ENCODE results near the gene NKX1-1.

NKX1-1 gene

DNA sequence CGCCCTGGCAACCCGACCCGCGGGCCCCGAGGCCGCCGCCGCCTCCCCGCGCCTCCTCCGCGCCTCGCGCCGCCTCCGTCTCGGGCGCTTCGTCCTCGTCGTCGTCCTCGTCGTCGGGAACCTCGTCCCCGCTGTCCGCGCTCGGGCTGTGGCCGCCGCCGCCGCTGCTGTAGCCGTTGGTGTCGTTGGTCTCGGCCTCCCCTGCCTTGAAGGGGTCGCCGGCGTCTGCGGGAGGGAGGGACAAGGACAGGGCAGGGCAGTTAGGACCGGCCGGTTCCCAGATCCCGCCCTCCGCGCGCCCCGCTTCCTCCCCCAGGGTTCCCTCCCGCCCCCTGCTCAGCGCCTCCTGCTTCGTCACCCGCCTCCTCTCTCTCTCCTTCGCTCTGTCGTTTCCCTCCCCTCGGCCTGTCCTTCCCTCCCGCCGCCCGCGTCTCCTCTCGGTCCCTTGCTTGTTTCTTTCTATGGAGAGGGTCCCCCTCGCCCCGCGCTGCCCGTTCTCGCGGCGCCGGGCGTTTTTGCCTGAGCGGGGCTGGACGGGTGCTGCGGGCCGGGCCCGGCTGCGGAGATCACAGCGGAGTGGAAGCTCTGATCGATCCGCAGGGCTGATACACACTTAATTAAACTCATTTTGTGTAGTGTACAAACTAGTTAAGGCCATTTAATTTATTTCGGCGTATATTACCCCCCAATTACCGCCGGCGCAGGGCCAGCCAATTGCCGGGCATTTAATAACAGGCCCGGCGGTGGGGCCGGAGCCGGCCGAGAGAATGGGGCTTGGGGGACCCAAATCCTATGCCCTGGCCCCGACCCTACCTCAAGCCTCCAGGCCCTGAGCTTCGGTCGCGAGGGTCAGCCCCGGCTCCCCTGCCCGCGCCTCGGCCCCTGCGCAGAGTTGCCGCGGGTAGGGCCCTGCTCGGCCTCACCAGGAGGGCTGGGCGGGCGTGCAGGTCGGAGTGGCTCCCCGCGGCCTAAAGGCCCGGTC lies 2.4 kb downstream of the NKX1-1 start:
- Histone ChIP-seq H3K9ac (ENCODE audit: low read depth, low read length) (no peak overlapping the region), H3K36me3 (ENCODE audit: insufficient read depth, low read length) (no peaks in the 10 kb centered on the region), H4K20me1 (ENCODE audit: insufficient read depth, low read length) (no peaks in the 10 kb centered on the region), H3K9me3 (ENCODE audit: insufficient read depth, low read length, severe bottlenecking) (peaks cover 33% of the 10 kb centered on the region), H3K27me3 (ENCODE audit: insufficient read depth, low read length, poor library complexity) (no peaks in the 10 kb centered on the region), H3K4me1 (ENCODE audit: insufficient read depth, low read length) (no peaks in the 10 kb centered on the region), H2AFZ (ENCODE audit: low read depth, low read length) (no peak overlapping the region), H3K27ac (ENCODE audit: low read length) (no peak overlapping the region), H3K4me2 (ENCODE audit: insufficient read depth, low read length) (no peak overlapping the region), H3K79me2 (ENCODE audit: insufficient read depth, low read length) (no peaks in the 10 kb centered on the region), H3K4me3 (ENCODE audit: low read depth in 1 of 2, low read length in 2 of 2) (no peak overlapping the region)
- DNase-seq, result no peak
- no peak for ATAC-seq (ENCODE audit: insufficient read depth, low read depth)
- TF ChIP-seq, protein P1, sequence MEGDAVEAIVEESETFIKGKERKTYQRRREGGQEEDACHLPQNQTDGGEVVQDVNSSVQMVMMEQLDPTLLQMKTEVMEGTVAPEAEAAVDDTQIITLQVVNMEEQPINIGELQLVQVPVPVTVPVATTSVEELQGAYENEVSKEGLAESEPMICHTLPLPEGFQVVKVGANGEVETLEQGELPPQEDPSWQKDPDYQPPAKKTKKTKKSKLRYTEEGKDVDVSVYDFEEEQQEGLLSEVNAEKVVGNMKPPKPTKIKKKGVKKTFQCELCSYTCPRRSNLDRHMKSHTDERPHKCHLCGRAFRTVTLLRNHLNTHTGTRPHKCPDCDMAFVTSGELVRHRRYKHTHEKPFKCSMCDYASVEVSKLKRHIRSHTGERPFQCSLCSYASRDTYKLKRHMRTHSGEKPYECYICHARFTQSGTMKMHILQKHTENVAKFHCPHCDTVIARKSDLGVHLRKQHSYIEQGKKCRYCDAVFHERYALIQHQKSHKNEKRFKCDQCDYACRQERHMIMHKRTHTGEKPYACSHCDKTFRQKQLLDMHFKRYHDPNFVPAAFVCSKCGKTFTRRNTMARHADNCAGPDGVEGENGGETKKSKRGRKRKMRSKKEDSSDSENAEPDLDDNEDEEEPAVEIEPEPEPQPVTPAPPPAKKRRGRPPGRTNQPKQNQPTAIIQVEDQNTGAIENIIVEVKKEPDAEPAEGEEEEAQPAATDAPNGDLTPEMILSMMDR (IDR thresholded peaks at IDR 0.05; ENCODE audit: borderline replicate concordance, extremely low read depth, low read length, poor library complexity, severe bottlenecking), result no peak
- TF ChIP-seq EZH2 (IDR thresholded peaks at IDR 0.05; ENCODE audit: borderline replicate concordance, low read depth, low read length, severe bottlenecking), result no peak

DNA sequence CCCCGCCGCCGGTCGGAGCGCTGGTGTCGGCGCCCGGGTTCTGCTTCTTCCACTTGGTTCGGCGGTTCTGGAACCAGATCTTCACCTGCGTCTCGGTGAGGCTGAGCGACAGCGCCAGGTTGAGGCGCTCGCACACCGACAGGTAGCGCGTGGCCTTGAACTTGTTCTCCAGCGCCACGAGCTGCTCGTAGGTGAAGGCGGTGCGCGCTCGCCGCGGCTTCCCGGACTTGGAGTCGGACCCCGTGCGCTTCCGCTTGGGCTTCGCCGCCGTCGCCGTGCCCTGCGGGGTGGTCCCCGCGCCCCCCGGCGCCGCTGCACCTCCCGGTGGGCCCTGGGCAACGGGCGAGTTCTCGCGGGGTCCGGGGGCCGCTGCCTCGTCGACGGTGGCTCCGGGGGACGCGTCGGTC lies 3.1 kb downstream of the NKX1-1 start:
- H3K79me2 ChIP-seq (ENCODE audit: insufficient read depth, low read length), result no peaks in the 10 kb centered on the region
- H3K36me3 ChIP-seq (ENCODE audit: insufficient read depth, low read length), result no peaks in the 10 kb centered on the region
- no peak overlapping the region for H3K4me2 ChIP-seq (ENCODE audit: insufficient read depth, low read length)
- no peaks in the 10 kb centered on the region for H4K20me1 ChIP-seq (ENCODE audit: insufficient read depth, low read length)
- DNase-seq (no peak), ATAC-seq (ENCODE audit: insufficient read depth, low read depth) (no peak)
- no peaks in the 10 kb centered on the region for H3K27me3 ChIP-seq (ENCODE audit: insufficient read depth, low read length, poor library complexity)
- peaks cover 38% of the 10 kb centered on the region for H3K9me3 ChIP-seq (ENCODE audit: insufficient read depth, low read length, severe bottlenecking)
- no peak overlapping the region for H3K9ac ChIP-seq (ENCODE audit: low read depth, low read length)
- no peak overlapping the region for H2AFZ ChIP-seq (ENCODE audit: low read depth, low read length)
- H3K4me1 ChIP-seq (ENCODE audit: insufficient read depth, low read length), result no peaks in the 10 kb centered on the region
- no peak overlapping the region for H3K27ac ChIP-seq (ENCODE audit: low read length)
- no peak overlapping the region for H3K4me3 ChIP-seq (ENCODE audit: low read depth in 1 of 2, low read length in 2 of 2)
- no peak for TF ChIP-seq EZH2 (IDR thresholded peaks at IDR 0.05; ENCODE audit: borderline replicate concordance, low read depth, low read length, severe bottlenecking)
- TF ChIP-seq, protein P1 (IDR thresholded peaks at IDR 0.05; ENCODE audit: borderline replicate concordance, extremely low read depth, low read length, poor library complexity, severe bottlenecking), result no peak

DNA sequence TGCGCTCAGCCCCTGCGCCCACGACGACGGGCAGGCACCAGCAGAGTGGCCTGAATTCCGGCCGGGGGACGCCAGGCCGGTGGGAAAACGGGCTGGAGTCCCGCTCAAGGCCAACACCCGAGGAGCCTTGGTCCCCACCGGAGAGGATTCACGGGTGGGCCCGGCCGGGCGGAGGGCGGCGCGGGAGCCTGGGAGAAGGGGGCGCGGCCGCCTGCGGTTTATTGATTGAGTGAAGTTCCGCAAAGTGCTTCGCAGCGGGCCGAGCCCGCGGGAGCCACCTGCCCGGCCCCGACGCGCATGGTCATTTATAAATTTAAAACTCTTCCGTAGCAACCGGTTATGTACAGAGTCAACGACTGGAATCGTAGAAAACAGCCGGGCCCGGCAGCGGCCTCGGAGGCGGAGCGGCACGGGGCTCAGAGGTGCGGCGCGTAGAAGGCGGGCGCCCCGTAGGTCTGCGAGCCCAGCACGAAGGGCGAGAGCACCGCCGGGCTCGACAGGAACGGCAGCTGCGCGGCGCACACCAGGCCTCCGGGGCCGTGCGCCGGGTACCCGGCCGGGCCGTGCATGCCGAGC lies 3.6 kb downstream of the NKX1-1 start:
- no peak overlapping the region for H3K4me3 ChIP-seq (ENCODE audit: low read depth in 1 of 2, low read length in 2 of 2)
- no peak overlapping the region for H3K27ac ChIP-seq (ENCODE audit: low read length)
- peaks cover 38% of the 10 kb centered on the region for H3K9me3 ChIP-seq (ENCODE audit: insufficient read depth, low read length, severe bottlenecking)
- DNase-seq (no peak), ATAC-seq (ENCODE audit: insufficient read depth, low read depth) (no peak)
- H4K20me1 ChIP-seq (ENCODE audit: insufficient read depth, low read length), result no peaks in the 10 kb centered on the region
- H3K36me3 ChIP-seq (ENCODE audit: insufficient read depth, low read length), result no peaks in the 10 kb centered on the region
- no peaks in the 10 kb centered on the region for H3K27me3 ChIP-seq (ENCODE audit: insufficient read depth, low read length, poor library complexity)
- H3K79me2 ChIP-seq (ENCODE audit: insufficient read depth, low read length), result no peaks in the 10 kb centered on the region
- H3K4me2 ChIP-seq (ENCODE audit: insufficient read depth, low read length), result no peak overlapping the region
- H3K9ac ChIP-seq (ENCODE audit: low read depth, low read length), result no peak overlapping the region
- TF ChIP-seq EZH2 (IDR thresholded peaks at IDR 0.05; ENCODE audit: borderline replicate concordance, low read depth, low read length, severe bottlenecking), result no peak
- TF ChIP-seq, protein P1 (IDR thresholded peaks at IDR 0.05; ENCODE audit: borderline replicate concordance, extremely low read depth, low read length, poor library complexity, severe bottlenecking), result no peak
- no peaks in the 10 kb centered on the region for H3K4me1 ChIP-seq (ENCODE audit: insufficient read depth, low read length)
- H2AFZ ChIP-seq (ENCODE audit: low read depth, low read length), result no peak overlapping the region
